Activated effector memory CD4-positive, alpha-beta T cell treated with Interleukin-2 at 50 U/mL for 16 hours (primary cell): ENCODE measurements around the gene TADA2B.

Experiments used
- DNase-seq: peaks from one replicate; pipeline ENCODE4 v3.0.0-alpha.2; 2020

Gene TADA2B

DNA sequence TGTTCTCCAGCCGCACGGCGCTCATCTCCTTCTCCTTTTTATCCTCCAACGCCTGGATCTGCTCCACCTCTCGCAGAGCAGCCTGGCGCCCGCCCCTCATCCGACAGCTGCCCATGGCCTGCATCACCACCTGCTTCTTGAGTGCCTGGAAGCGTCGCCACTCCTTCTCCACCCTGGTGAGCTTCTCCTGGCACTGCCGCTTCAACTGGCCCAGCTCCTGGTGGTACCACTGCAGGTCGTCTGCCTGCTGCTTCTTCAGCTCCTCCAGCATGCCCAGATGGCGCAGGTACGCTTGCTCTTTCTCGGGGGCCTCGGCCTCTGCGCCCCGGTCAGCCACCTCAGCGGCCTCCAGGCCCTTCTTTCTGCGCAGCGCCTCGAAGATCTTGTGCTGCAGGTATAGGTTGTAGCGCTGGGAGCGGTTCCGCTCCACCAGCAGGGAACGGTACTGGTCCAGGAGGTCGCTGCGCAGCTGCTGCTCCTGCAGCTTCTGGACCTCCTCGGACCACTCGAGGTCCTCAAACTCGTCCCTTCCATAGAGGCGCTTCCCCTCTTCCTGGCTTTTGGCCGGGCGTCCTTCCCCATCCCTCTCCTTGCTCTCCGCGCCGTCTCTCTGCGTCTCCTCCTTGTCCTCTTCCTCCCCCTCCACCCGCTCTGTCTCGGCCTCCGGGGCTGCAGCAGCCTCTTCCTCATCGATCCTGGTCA lies 1.2 kb upstream of the TADA2B start:
- DNase-seq, result no peak

DNA sequence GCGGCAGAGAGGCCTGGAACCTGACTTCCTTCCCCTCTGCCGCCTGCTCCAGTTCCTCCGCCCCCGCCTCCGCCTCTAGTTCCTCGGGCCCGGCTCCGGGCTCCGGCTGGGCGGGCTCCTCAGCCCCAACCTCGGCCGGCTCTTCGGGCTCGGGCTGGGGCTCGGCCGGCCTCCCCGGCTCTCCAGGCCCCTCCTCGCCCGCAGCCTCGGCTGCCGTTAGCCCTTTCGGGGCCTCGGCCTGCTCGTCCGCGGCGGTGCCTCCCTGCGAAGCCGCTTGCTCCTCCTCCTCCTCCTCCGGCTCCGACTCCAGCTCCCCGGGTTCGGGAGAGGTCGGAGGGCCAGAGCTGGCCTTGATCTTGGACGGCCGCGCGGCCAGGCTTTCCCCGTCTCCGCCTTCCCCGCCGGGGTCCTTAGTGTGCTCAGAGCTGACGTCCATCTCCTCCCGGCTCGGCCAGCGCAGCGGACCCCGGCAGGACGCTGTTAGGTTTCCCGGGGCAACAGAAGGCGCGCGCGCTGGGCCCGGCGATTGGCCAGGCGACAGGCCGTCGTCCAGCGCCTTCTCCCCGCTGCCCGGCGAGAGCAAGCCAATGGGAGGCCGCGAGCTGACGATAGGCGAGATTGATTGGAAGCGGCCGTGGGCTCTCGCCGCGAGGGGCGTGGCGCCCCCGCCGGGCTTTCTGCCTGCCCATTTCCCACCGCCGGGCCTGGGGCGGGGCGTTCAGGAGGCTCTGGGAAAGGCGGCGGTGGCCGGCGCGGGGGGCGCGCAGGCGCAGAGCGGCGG lies 479 bp upstream of the TADA2B start:
- DNase-seq, result peak; percentile 90

DNA sequence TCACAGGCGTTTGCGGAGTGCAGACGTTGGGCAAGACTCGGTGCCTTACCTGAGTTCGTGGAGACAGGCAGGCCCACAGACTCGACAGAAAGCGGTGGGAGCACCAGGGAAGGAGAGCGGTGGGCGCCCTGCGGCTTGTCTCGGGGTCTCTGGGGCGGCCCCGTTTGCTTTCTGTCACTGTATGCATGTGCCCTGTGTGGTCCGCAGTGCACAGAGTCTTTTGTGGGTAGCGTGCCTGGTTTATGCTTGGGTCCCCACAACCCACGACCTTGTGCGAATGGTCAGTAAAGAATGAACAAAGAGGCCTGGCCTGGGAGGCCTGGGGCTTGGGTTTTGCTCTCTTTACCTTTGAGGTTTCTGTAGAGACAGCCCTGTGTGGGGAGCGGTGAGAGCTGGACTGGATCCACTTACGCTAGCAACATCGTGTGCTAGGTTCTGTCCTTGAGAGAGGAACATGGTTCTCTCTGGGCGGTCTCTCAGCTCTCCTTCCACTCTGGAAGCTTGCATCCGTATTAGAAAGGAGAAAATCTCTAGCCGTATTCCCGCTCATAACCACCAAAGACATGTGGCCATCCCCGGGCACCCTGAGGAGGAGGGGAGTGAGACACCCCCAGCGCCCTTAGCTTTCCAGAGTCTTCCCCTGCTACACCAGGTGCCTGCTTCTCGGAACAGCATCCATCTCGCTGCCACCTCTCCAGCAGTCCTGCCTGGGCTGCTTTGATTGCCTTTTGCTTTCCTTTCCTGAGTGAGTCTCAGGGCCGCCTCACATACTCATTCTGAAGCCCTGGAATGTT lies 1.2 kb downstream of the TADA2B start:
- DNase-seq, result no peak

DNA sequence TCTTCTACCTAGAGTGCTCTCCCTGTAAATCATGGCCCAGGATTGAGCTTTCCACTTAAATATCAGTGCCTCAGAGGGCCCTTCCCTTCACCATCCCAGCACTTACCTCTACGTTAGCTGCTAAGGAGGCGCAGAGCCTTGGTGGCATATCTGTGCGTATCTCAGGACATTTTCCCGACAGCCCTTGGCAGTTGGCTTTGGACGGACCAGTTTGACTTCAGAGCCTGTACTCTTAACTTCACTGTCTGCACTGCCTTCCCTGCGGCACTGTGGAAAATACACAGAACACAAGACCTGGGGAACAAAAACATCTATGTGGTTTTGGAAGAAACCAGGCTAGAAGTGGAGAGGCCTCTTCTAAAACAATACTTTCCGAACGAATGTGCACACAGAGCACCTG lies 2.4 kb downstream of the TADA2B start:
- DNase-seq, result no peak

DNA sequence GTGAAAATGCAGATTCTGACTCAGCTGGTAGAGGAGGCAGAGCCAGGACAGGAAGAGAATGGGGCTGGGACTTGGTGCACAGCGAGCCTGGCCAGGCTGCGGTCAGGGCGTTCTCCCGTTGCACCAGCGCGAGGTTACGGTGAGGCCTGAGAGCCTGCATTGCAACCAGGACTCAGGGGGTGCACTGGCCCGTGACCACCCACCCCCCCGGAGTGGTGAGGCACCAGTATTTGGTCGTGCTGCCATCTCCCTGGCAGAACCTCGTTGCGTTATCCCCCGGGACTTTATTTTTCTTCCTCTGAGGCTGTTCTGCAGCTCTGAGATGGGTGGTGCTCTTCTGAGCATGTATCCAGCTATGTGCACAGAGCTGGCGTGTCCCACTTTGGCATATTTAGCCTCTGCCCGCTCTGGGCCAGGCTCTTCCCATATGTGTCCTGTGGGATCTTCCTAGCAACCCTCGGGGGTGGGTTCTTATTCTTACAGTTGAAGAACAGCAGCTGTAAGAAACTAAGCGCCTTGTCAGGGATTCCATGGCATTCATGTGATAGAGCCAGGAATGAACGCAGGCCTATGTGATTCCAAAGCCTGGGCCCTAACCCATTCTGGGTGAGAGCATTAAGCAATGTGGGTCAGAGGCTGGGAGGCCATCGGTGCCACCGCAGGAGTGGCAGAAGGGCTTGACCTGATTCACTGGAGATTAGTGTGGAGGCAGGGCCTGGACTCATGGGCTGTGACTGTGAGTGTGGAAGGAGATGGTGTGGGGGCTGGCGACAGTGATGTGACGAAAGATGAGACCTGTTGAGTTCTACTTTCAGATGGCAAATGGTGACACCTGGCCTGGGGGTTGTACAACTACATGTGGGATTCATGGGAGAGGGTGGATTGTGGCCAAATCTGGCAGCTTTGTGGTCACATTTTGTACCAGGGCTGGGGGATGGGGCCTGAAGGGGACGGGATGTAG lies 3.1 kb downstream of the TADA2B start:
- DNase-seq, result no peak

DNA sequence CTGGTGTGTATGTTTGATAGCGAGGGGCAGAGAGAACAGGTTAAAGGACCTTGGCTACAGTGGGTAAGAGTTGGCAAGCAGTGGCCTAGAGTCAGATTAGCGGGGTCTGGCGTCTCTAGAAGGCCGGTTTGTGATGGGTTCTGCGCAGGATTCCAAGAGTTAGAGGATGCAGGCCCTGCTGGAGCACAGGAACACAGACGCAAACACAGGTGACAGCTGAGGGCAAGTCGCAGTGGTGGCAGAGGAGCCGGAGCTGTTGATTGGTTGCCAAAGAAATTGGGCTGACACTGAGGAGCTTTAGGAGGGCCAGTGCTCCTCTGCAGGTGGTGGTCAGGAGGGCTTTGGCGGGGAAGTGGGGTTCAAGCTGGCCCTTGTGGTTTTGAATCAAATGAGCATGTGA lies 3.8 kb downstream of the TADA2B start:
- no peak for DNase-seq

DNA sequence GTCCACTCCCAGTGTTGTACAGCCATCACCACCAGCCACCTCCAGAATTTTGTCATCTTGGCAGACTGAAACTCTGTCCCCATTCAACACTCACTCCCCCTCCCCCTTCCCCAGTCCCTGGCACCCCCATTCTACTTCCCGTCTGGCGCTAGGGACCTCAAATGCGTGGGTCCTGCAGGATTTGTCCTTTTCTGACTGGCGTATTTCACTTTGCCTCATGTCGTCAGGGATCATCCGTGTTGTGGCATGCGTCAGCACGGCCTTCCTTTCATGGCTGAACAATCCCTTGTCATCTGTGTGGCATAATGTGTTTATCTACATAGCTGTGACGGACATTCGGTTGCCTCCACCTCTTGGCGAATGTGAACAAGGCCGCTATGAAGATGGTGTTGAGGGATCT lies 5.5 kb downstream of the TADA2B start:
- DNase-seq, result no peak

DNA sequence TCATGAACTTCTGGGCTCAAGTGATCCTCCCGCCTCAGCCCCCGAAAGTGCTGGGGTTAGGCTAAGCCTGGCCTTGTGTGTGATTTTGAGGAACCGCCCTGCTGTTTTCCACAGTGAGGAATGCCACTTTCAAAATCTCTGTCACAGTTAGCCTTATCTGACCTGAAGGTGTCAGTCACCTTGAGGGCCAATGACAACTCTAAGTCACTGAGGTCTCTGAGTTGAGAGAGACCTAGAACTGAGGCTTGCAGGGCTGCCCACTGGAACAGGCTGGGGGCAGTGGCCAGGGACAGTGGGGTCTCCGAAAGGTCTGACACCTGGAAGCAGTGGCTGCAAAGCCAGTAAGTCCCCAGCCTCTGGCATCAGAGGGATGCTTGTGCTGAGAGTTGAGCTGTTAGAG lies 6.1 kb downstream of the TADA2B start:
- no peak for DNase-seq

DNA sequence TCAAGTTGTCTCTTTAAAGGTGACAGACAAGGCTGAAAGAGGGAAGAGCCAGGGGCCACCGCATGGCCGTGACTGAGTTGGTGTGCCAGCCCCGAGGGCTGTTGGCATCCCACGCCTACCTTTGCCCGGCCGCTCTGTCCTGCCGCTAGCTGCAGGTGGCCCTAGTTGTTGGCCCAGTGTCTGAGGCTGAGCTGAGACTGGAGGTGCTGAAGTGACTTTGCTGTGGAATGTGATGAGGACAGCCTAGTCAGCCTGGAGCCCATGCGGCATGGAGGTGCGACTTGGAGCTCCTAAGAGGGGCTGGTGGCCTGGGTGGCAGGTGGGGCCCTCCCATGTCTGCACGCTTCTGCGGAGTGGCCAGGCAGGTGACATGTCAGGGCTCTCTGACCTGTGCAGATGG lies 6.6 kb downstream of the TADA2B start:
- DNase-seq, result no peak

DNA sequence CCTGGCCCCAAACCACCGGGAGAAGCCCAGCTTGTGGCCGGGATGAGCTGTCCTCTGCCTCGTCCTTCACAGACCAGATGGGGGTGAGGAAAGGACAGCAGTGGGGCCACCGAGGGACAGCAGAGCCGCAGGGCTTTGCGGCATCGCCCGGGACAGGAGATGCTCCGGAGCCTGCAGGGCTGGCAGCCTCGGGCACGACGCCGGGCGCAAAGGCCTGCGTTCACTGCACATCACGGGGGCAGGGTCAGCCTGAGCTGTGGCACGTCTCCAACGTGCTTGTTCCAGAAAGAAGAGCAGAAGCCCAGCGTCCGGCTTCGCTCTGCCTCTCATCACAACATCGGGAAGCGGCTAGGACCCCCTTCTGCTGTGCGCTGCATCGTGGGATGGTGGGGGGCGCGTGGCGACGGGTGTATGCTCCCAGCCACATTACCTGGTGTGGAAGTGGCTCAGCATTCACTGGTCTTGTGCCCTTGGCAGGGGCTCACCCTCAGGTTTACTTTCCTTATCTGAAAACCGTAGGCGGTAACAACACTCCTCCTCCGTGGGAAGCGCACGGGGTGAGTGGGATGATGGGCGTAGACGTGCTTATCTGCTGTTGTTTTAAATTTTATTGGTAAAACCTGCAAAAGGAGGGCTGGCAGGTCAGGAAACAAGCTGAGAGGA lies 7.4 kb downstream of the TADA2B start:
- DNase-seq, result no peak

DNA sequence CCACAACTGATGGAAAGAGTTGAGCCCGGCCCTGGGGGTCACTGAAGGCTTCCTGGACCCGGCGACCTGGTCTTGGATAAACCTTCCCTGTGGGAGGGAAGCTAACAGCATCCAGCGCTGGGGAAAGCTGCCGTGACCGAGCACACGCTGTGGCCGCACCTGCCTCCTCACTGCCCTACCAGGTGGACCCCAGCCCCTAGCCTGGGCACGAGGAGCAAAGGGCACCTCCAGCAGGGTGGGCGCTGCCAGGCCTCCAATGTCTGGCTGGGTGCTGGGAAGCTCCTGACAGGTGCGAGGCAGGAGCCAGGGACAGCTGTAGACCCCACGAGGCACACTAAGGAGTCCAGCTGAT lies 7.9 kb downstream of the TADA2B start:
- no peak for DNase-seq

DNA sequence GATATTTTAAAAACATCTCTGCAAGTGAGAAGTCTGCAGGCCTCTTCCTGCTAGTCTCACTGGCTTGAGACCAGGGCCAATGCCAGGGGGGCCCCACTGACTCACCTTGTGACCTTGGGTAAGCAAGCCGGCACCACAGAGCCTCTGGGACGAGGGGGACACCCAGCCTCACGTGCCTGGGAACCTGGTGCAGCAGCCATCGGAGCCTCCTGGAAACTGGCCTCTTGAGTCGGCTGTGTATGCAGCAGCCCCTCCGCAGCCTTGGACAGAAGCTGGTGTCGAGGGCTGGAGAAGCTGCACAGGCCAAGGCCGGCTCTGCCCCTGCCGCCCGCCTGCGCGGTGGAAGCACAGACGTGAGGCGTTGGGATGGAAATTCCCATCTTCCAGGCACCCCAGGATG lies 8.7 kb downstream of the TADA2B start:
- DNase-seq, result no peak

DNA sequence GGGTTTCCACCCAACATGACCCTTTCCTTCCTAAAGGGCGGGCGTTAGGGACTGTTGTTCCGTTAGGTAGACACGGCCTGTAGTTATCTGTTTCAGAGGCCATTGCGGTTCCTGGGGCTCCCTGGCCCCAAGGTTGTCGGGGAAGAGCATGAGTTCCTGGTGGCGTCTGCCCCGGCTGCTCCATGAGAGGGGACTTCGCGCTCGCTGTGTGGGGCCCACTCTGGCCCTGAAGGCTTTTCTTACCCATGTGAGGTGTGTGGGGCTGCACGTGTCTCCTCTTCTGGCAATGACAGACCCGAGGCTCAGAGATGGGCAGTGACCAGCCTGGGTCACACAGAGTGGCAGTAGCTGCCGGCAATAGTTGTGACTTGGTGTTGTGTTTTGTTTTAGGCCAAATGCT lies 9.1 kb downstream of the TADA2B start:
- no peak for DNase-seq

DNA sequence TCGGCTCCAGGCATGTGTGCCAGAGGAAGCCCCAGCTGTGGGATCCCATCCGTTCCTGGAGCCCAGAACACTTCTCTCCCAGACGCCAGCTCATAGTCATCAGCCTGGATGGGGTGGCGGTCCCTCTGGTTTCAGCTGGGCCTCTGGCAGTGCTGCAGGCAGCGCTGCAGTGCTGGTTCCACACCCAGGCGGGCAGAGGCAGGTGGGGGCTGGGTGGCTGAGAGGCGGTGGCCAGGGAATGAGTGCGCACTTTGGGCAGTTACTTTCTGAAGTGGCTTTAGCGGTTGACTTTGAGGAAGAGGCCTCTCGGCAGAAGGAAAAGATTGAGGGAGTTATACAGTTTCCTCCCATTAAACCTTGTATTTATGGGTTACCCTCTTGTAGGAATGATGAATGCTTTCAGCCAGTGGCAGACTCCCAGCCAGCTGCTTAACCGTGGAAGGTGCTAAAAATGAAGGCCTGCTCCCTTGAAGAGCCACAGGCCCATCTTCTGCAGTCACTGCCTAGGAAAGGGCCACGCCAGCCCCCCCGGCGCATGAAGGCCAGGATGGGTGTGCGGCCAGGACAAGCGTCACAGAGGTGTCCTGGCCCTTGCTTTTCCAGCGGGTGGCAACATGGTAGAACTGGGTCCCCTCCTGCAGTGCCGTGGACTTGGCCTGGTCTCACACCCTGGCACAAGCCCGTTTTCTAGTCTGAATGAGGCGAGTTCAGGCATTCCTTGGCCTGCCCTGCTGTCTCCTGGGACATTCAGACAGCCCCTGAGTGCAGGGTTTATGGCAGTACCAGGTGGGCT lies 9.9 kb downstream of the TADA2B start:
- no peak for DNase-seq

DNA sequence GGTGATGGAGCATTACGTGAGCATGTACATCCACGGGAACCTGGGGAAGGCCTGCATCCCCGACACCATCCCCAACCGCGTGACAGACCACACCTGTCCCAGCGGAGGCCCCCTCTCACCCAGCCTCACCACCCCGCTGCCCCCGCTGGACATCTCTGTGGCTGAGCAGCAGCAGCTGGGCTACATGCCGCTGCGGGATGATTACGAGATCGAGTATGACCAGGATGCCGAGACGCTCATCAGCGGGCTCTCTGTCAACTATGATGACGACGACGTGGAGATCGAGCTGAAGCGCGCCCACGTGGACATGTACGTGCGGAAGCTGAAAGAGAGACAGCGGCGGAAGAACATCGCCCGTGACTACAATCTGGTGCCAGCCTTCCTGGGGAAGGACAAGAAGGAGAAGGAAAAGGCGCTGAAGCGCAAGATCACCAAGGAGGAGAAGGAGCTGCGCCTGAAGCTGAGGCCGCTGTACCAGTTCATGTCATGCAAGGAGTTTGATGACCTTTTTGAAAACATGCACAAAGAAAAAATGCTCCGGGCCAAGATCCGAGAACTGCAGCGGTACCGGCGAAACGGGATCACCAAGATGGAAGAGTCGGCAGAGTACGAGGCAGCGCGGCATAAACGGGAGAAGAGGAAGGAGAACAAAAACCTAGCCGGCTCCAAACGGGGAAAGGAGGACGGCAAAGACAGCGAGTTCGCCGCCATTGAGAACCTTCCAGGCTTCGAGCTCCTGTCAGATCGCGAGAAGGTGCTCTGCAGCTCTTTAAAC lies 11.1 kb downstream of the TADA2B start:
- DNase-seq, result no peak

DNA sequence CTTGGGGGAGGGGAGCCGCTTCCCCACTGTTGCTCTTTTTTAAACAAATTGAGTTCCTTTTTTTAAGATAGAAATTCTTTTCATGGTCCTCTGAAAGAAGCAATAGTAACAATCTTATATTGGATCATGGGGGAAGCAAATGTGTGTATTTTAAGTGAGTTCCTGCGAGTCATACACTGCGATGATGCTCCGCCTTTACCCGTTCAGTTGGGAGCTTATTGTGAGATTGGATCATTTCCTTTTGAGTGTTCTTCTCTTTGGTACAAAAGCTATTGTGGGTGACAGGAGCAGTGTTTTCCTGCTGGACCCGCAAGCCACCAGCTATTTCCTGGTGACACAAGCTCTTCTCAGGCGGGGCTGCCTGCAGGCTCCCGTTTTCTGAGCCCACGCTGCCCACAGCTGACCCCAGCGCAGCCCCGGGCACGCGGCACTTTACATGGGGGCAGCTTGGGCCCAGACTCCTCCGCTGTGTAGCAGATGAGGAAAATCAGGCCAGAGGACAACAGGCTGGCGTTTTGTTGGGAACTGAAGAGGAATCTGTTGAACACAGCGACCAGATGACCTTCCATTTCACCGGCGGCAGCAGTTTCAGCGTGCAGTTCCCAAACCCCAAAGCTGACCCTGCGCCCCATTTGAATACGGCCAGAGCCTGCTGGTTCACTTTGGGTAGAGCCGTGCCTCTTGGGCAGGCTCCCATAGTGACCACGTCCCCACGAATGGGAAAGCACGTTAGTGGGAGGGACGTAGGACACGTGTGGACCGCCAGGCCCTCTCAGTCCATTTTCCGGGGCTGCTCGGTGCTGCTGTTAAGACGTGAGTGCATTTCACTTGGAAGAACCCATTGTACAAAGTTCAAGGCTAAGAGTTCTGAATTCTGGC lies 12.2 kb downstream of the TADA2B start:
- no peak for DNase-seq

DNA sequence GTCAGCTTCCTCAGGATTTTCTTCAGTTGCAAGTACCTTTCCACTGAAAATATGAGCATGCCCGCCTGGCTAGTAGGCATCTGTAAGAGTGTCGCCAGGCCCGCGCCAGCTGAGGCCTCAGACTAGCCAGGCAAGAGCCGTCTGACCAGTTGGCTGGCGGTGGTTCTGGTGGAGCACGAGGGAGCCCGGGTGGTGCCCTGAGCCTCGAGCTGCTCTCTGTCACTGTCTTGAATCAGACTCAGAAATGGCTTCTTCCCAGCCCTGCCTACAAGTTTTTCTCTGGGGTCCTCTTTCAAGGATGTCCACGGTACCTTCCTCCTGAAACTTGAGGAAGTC lies 12.8 kb downstream of the TADA2B start:
- no peak for DNase-seq

DNA sequence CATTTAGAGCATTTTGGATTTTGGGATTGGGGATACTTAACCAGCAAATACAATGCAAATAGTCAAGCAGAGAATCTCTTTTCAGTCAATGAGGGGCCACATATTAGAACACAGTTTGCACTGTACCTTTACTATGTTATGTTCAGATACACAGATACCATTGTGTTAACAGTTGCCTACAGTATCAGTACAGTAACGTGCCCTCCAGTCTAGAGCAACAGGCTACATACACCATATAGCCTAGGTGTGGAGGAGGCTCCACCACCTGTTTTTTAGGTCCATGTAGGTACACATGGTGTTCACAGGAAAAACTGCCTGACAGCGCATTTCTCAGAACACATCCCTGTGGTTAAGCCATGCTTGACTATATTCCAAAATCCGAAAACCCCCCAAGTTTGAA lies 15.6 kb downstream of the TADA2B start:
- no peak for DNase-seq

DNA sequence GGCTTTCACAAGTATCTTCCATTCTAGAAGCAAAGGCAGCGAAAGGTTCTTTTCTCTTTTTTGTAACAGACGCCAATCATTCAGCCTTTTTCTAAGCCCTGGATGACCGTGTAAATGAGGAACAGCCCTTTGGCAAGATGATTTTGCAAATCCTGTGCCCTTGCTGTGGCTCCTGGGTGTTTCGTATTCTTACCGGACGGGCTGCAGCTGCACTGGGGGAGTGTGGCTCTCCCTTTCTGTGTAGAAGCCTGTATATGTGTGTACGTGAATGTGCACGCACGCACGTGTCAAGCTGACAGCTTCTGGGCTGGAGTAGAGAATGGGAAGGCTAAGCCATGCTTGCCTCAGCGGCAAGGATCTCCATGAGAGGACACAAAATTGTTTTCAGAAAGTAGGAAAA lies 16.5 kb downstream of the TADA2B start:
- DNase-seq, result no peak
